Measurements from ENCODE around the gene CYTL1.
"Not testable (repeated sequence)": the region's sequence is repeated elsewhere in the genome, so short reads cannot be mapped to it uniquely, and the experiment has no call there.

Gene CYTL1, protein sequence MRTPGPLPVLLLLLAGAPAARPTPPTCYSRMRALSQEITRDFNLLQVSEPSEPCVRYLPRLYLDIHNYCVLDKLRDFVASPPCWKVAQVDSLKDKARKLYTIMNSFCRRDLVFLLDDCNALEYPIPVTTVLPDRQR

DNA sequence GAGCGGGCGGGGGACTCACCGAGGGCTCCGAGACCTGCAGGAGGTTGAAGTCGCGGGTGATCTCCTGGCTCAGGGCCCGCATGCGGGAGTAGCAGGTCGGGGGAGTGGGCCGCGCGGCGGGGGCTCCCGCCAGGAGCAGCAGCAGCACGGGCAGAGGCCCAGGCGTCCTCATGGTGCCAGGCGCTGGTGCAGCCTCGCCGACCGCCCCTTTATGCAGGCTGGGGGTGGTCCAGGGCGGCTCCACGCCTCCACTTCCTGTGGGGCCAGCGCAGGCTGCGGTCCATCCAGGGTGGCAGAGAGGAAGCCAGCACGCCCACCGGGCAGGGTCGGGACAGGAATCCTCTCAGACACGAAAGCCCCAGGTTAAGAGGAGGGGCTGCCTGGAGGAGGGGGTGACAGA, at the start of gene CYTL1:
Gene CYTL1 (minus strand): TSS at position 185 of the 400 bp plus-strand sequence. CDS start 13 bp downstream, at position 172.
- no peak for DNase-seq

DNA sequence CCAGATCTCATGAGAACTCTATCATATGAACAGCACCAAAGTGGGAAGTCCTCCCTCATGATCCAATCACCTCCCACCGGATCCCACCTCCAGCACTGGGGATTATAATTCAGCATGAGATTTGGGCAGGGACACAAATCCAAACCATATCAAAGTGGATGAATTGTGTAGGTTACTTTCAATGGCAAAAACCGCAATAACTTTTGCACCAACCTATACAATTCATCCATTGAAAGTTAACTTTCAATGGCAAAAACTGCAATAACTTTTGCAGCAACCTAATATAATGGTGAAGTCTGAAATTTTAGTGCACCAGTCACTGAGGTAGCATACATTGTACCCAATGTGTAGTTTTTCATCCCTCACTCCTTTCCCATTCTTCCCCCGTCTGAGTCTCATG, 48.6 kb upstream of the CYTL1 start:
- no peak for DNase-seq

DNA sequence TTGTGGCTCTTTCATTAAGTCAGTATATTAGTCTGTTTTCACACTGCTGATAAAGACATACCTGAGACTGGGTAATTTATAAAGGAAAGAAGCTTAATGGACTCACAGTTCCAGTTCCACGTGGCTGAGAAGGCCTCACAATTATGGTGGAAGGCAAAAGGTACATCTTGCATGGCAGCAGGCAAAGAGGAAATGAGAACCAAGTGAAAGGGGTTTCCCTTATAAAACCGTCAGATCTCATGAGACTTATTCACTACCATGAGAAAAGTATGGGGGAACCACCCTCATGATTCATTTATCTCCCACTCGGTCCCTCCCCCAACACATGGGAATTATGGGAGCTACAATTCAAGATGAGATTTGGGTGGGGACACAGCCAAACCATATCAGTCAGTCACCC, 47.7 kb upstream of the CYTL1 start:
- DNase-seq, result not testable (repeated sequence)

DNA sequence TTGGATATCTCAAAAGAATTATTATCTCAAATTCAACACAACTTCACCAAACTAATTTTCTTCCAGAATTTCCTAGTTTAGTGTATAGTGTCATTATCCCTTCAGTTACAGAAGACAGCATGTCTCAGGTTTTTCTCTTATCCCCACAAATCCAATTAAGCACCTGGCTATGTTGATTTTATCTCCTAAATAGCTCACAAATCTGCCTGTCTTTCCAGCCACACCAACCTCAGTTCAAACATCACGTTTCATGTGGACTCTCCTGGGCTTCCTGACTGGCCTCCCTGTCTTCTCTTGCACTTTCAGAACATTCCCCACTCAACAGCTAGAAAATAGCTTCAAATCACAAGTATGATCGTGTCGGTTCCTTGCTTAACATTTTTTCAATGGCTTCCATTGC, 46.8 kb upstream of the CYTL1 start:
- DNase-seq, result no peak

DNA sequence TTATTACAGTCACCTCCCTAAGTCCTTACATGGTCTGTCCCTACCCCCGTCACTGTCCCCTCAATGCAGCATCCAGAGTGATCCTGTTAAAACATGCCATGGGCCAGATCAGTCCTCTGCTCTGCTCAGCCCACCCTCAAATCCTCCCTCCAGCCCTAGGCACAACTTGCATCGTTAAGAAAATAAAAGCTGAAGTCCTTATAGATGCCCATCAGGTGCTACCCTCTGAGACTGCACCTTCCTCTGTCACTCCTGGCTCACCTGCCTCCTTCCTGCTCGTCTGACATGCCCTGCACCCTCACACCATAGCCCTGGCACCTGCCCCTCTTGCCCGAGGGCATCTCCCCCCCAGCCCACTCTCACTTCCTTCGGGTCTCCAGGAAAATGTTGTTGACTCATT, 36.2 kb upstream of the CYTL1 start:
- no peak for DNase-seq

DNA sequence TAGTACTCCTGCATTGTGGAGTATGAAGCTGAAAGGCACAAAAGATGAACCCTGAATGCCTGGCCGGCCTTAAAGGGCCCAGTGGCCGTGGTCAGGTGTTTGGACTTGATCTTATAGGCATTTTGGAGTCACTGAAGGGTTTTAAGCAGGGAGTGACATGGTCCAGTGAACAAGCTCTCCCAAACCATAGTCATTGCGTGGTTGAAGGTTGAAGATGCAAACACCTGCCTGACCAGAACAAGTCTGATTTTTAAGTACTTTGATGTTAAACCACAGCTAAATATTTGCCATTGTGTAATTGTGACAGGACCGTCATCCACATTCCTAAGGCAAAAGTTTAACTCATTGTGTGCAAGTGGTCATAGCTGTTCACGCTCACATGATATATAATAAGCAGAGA, 35.3 kb upstream of the CYTL1 start:
- DNase-seq, result no peak

DNA sequence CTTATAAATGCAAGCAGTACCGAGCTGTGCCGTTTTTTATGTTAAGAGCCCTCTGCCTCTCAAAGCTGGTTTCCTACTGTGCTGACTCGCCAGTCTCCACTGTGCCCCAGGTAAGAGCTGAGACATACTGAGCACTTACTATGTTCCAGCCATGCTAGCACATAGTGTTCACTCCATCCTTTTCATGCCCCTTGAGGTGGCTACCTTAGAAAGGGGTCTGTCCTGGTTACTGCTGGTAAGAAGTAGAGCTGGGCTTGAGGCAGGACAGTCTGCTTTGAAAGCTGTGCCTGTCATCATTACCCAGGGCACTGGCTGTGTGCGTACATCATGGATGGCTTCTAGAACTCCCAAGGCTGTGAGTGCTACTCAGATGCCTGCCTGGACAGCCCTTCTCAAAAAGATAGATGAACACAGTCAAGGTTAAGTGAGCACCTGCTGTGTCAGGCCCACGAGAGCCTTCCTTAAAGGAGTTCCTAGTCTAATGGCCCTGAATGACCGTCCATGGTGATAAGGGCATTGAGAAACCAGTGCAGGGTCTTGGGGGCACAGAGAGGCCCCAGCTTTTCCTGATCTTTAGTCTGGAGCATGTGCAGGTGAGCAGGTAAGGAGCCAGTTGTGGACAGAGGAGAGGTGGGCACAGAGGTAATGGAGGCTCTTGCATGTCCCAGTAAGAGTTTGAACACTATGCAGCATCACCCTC, 33.6 kb upstream of the CYTL1 start:
- DNase-seq, result no peak

DNA sequence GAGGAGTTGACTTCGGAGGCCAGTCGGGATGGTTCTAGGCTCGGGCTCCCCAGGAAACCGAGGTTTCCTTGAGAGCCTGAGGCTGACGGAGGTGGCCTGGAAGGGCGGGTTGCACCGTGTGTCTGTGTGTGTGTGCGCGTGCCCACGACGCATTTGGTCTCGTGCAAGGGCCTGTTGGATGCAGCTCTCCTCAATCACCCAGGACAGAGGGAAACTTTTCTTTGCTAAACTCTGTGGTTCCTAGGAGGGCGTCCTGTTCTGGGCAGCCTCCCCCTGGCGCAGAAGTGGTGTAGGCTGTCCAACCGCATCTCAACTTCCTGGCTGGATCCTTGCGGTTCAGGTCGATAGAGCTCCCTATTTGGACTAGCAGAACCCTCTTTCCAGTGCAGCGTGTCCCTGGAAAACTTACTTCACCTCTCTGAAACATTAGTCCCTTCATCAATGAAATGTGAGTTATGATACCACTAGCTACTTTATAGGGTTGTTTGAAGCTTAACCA, 33.0 kb upstream of the CYTL1 start:
- no peak for DNase-seq

DNA sequence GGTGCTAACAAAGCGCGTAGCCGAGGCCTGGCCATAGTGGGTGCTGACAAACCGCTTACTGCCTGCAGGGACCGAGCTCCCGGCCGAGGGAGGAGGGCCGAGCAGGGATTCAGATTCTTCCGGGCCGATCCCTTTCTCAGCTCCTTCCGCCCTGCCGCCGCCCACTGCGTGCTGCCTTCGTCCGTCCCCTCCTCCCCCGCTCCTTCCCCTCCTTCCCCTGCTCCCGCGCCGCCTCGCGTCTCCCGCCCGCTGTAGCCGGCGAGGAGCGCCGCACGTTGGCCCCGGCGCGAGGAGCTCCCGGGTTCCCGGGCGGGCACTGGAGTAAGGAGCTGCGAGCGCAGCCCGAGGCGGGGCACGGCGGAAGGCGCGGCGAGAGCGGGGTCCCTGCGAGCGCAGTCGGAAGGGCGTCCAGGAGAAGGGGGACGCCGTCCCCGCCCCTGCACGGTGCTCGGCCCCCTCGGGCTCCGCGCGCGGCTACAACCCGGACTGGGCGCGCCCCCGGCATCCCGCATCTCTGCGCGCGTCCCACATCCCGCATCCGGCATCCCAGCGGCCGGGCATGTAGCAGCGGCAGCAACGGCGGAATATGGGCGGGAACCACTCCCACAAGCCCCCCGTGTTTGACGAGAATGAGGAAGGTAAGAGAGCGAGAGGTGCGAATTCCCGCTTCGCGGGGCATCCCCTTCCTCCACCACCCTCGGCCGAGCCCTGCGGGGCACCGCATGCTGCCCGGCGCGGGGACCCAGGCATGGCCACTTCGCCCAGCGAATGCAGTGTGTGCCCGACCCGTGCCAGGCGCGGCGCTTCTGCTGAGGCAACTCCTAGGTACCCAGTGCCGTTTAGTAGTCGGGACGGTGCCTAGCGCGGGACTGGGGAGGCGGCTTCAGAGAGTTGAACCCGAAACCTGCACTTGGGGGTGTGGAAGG, 32.3 kb upstream of the CYTL1 start, which contains the start of gene STK32B:
Gene STK32B (plus strand): TSS at position 203 of the 926 bp plus-strand sequence.
- peak; percentile 34 for DNase-seq

DNA sequence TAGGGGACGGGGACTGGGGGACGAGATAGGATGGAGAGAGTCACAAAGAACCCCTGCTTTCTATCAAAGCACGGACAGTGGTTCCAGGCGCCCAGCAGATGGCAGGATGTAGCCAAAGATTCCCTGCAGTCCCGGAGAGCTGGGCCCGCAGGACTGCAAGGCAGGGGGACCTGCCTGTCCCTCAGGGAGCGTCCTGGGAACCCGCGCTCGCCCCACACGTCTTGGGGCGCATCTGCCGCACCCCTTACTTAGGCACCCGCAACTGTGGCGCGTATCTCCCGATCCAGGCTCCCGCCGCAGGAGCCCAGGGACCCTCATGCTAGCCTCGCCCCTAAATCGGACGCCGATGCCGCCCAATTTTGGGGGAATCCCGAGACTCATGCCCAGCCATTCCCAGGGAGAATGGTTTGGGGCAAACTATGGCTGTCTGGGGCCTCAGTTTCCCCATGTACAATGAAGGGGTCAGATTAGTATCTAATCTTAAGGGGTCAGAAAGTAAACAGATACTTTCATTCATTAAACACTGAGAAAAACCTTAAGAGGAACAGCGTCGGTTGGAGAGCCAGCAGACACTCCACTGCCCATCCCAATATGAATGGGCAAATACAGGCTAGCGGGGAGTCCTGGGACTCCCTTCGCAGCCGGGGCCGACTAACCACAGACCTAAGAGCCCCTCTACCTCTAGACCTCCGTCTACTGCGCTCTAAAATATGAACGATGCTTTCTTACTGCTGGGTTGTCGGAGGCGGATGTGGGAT, 31.4 kb upstream of the CYTL1 start:
- DNase-seq, result peak; percentile 40

DNA sequence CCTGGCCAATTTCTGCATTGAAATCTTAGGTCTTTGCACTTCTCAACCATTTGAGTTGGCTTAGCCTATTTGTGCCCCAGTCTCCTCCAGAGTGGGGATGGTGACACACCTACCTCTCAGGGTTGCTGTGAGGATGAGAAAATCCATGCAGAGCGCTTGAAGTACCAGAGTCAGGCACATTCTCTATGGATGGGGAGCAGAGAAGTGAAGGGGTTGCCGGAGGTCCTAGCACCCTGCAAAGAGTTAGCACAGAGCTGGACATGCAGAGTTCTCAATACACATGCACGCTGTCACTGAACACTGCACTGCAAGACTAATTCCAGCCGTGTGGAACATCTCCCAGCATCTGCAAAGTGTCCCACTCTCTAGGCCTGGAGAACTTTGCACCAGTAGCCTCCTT, 29.5 kb upstream of the CYTL1 start:
- no peak for DNase-seq

DNA sequence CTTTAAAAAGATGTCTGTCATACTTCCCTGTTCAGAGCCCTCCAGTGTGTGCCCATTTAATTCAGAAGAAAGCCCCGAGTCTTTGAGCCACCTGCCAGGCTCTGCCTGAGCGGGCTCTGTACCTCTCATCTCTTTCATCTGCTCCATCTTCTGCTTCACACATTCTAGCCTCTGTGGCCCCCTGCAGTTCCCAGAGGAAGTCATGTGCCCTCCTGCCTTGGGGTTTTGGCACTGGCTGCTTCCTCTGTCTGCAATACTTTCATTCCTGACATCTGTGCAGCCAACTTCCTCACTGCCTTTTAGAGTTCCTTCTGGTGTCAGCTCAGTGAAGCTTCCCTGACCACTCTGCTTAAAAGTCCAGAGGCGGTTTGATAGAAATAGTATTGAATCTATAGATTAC, 25.8 kb upstream of the CYTL1 start:
- no peak for DNase-seq

DNA sequence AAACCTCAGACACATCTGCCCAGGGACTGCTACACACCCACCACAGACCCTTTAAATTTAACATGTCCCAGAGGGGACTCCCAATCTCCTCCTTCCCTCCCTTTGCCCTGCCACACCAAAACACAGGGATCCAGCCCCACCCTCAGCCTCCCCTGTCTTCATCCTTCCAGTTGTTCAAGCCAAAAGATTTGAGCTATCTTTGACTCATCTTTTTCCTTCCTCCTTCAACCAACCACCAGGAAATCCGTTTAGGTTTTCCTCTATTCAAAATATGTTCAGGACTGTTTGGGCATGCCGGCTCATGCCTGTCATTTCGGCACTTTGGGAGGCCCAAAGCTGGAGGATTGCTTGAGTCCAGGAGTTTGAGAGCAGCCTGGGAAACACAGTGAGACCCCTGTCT, 25.1 kb upstream of the CYTL1 start:
- DNase-seq, result no peak

DNA sequence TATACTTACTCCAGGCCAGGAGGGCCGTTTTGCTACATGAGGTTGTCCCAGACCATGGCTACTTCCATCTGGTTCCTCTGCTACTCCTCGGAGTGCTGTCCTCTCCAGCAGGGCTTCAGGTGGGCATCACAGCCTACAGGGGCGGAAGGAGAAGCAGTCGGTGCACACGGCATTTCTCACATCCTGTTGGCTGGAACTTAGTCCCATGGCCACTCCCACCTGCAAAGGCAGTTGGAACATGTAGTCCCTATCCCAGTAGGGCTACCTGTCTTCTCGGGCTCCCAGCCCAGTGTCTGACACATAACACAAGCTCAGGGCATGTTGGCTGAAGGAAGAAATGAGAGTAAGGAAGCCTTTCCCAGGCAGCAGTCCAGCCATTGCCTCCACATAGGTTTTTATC, 24.3 kb upstream of the CYTL1 start:
- DNase-seq, result no peak

DNA sequence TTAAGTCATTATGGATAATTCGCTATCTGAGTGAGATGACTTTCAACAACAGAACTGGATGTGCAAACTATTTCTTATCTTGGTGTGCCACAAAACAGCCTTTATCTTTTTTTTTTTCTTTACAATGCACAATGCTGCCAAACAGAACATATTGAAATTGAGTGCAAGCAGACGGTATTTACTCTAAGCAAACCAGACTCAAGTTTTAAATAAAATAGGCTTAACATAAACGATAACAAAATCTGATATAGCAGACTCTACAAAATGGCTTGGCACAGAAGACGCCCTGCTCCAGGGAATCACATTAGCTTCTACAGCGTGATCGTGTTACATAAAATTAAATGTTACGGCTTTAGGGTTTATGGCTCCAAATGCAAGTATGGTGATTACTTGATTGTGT, 22.4 kb upstream of the CYTL1 start:
- DNase-seq, result no peak

DNA sequence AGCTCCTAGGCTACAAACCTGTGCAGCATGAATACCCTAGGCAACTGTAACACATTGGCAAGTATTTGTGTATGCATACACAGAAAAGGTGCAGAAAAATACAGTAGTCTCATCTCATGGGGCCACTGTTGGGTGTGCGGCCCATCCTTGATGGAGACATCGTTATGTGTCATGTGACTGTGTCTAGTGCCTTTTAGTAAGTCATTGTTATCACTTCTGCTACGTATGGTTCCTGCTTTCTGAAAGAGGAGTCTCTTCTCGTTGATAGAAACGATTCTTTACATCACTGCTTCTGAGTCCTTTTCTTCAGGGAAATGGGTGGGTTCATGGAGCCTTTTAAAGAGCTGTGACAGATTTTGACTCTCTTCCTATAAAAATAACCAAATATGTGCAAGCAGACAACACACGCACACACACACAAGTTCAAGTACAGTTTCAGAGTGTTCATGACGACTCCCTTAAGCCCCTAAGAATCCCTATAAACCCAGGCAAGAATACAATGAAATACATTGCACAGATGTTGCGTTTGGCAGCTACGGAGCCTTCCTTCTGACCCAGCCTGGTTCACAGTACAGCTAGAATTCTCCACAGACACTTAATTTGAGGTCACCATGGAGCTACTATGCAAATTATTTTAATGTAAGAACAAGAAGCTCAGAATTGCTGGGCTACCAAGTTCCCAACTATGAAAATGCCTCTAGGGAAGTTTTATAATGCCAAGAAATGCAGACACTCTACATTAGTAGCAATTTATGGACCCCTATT, 21.8 kb upstream of the CYTL1 start:
- no peak for DNase-seq

DNA sequence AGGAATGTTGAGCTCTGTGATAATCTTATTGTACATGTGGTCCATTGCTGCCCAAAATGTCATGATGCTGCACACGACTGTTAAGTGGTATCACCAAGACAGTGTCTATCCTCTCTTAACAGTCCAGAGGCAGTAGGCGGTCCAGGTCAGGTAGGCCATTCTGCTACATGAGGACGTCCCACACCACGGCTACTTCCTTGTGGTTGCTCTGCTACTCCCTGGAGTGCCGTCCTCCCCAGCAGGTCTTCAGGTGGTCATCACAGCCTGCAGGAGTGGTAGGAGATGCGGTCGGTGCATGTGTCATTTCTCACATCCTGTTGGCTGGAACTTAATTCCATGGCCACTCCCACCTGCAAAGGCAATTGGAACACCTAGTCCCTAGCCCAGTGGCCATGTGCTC, 20.5 kb upstream of the CYTL1 start:
- no peak for DNase-seq

DNA sequence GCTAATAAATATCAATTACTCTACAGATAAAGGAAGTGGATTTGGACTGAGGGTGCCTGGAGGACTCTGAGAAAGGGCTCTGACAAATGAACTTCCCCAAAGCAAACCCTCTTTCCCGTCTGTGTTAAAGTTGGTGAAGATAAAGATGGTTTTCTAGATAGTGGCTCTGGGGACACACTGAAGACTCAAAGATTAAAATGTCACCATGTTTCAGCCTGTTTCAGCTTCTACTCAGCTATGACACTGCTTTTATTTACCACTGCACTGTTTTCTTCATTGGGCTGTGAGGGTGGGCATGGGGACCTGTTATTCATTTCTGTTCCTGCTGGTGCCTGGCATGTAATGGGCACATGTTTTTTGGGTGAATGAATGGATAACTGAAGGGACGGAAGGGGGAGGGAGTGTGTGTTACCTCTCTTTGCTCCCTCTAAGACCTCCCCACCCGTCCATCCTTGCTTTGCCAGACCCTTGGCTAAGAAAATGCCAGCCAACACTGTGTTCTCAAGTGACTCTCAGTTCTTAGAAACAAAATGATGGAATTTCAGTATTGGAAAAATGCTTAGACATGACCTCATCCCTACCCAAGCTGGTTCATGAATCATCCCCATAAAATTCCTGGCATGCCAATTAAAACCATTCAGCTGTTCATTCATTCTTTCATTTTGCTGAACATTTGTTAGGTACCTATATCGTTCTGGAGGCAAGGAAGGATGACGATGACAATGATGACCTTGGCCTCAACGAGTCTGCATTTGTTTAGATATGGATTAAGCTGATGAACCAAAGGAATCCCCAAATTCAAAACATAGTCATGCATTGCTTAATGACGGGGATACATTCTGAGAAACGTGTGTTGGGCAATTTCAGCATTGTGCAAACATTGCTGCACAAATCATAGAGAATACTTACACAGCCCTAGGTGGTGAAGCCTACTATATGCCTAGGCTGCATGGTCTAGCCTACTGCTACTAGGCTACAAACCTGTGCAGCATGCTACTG, 18.6 kb upstream of the CYTL1 start:
- DNase-seq, result no peak

DNA sequence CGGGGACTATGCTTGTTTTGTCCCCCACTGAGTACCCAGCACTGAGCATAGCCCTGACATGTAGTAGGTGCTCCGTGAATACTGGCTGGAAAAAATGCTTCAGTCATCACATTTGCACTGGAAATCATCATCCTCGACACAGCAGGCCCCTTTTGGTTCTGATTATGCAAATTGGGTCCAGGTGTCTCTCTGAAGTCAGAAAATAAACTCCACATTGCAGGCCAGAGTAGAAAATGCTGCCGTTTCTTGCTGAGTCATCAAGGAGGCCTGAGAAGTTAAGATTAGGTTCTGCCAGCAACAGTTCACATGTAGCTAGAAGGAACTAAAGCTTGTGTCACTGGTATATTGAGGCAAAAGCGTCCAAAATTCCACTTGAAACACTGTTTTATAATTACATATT, 17.0 kb upstream of the CYTL1 start:
- DNase-seq, result no peak

DNA sequence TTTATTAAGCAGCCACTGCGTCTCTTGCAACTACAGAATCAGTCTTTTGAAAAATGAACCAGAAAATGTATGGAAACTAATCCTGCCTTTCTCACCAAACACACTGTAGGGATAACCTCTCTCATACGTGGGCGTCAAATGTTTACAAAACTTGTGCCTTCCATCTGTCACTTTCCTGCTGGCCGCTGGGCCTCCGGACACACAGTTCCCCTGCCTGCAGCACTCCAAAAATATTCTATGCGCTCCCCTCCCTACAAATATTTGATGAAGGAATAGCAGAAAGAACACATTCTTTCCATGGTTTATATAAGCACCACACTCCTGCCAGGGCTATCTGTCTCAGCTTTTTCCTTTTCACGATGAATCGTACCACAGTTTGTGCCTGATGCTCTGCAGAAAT, 14.9 kb upstream of the CYTL1 start:
- DNase-seq, result no peak

Measured in activated CD4-positive, alpha-beta T cell treated with anti-CD3 and anti-CD28 coated beads, Interleukin-2, Interleukin-6, amounts not matched to agents 100 ng/mL and 50 ng/mL, durations not matched to agents 16 hours and 8 hours (primary cell).